HG03175 (cell line): ENCODE data around the gene PRKAR2B.
"Not testable (repeated sequence)": the region's sequence is repeated elsewhere in the genome, so short reads cannot be mapped to it uniquely, and the experiment has no call there.

Experiments
- ATAC-seq: cut with Tn5 transposase; IDR thresholded peaks from one replicate; pipeline ENCODE4 v1.9.1; 2021; ENCODE audit warnings: mild to moderate bottlenecking, moderate library complexity; ENCODE audit not compliant: unreplicated experiment

The PRKAR2B gene

DNA sequence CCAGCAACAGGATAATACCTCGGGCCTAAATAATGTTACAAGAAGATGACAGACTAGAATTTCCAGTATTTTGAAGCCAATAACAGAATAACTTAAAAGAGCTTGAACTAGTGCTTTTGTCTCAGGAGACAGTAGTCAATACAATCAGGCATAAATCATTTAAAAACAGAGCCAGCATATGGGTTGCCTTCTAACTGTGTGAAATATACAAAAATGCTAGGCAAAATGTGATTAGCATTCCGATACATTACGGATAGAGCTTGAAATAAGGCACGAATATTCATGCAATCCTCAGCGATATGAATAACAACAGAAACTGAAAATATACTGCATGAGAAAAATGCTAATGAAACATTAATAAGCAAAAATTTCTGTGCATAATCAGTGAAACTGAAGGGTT lies 18.3 kb upstream of the PRKAR2B start:
- no peak for ATAC-seq

DNA sequence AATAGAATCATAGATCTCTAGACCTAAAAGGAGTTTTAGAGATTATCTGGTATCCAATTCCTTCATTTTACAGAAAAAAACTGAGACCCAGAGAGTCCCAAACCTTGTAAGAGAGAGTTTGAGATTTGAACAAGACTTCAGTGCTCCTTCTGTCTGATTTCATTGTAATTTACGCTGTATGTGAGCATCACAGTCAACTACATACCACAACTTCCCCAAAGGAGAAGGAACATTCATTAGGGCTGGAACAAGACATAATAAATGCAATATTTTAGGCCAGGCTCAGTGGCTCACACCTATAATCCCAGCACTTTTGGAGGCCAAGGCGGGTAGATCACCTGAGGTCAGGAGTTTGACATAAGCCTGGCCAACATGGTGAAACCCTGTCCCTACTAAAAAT lies 17.3 kb upstream of the PRKAR2B start:
- ATAC-seq: no peak

DNA sequence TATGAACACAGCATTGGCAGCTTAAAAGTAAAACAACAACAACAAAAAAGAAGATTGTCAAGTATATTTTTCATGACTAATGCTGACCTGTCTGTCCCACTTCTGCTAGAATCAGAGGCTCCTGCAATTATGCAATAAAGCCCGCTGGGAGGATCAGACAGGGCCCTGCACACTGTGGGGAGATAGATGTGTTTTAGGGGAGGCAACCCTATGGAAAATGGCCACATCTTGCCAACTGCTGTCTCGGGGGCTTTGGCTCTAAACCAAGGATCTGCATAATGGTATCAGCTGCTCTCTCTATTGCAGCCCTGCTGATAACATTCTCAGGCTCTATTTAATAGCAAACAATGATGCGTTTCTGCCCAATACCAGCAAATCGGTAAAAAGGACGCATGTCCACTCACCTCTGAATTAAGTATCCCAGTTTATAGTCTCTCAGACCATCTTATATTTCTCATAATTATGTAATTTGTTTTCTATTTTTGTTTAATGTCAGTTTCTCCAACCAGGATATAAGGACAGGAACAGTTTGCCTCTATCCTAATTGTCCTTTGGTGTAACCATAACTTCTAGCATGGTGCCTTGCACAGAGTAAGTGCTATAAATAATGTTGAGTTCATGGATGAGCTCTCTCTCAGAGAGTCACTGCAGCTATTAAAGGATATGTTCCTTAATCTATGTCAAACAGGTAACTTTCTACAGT lies 15.3 kb upstream of the PRKAR2B start:
- ATAC-seq: no peak

DNA sequence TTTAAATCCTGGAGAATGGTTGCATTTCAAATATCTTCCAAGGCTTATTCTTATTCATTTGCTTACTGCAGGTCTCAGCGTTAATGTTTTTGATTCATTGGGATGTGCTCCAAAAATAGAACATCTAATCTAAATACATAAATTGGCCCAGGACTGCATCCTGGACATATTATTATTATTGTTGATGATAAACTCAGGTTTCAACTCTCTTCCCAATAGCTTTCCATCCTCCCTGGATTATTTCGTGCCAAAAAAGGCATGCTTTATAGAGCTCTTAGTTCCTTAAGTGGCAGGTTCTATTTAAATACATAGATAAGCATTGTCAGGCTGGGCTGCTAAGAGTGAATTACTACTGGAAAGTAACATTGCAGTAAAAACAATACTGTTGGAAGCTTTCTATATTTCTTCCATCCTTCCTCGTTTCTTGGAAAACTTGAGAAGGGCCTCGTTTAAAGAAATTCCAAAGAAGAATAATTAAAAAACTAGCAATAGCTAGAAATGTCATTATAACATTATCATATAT lies 14.7 kb upstream of the PRKAR2B start:
- no peak for ATAC-seq

DNA sequence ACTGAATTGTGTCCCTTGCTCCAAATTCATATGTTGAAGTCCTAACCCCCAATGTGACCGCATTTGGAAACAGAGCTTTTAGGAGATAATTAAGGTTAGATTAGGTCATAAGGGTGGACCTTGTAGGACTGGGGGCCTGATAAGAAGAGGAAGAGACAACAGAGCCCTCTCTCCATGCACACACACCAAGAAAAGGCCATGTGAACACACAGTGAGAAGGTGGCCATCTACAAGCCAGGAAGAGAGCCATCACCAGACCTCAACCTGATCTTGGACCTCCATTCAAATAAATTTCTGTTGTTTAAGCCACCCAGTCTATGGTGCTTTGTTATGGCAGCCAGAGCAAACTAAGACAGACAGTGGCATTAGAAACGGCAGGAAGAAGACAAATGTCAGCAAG lies 12.5 kb upstream of the PRKAR2B start:
- no peak for ATAC-seq

DNA sequence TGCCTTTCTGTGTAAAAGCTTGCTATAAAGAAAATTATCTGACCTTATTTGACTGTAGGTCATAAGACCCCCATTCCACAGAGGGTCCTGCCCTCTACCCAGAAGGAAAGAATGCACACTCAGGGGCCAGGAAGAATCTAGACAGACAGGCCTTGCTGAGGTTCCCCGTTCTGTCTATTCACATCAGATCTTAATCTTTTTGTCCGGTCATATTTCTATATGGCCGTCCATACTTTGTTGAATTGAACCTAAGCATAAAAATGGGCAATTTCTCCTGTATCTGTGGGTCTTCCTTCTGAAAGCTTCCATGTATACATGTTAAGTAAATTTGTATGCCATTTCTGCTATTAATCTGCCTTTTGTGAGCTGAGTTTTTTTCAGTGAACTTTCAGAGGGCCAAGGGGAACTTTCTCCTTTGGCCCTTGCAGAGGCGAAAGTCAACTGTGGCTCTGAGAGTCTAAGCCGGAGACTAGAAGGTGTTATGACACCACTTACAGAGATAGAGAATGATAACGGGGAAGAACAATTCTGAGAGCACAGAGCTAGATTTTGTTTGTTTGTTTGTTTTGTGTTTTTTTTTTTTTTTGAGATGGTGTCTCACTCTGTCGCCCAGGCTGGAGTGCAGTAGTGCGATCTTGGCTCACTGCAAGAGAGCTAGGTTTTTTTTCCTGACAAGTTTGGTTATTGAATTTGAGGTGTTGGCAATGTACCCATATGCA lies 11.6 kb upstream of the PRKAR2B start:
- ATAC-seq: no peak

DNA sequence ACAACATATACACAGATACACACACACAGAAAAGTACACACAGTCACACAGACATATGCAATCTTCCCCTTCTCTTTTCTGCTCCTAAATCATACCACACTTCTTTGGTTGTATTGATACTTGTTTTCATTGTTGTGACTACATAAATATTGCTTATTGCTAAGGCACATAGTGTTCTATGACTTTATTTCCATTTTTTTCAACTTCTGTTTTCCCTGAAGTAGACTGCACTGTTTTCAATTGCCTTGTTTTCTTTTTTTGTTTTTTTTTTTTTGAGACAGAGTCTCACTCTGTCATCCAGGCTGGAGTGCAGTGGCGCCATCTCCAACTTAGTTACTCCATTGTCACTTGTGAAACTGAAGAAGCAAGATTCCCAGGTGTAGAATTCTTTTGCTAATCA lies 10.0 kb upstream of the PRKAR2B start:
- ATAC-seq: no peak

DNA sequence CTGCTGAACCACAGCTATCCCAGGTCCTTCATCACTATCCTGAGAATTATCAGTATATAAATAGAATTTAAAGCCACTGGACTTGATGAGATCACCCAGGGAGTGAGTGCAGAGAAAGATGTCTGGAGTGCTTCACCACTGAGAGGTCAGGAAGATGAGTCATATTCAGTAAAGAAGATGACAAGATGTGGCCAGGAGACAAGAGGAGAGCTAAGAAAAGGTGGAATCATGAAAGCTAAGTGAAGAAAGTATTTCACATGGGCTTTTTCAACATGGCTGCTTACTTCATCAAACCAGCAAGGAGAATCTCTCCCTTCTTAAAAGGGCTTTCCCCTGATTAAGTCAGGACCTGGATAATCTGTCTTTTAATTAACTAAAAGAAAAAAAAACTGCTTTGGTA lies 9.1 kb upstream of the PRKAR2B start:
- ATAC-seq: no peak

DNA sequence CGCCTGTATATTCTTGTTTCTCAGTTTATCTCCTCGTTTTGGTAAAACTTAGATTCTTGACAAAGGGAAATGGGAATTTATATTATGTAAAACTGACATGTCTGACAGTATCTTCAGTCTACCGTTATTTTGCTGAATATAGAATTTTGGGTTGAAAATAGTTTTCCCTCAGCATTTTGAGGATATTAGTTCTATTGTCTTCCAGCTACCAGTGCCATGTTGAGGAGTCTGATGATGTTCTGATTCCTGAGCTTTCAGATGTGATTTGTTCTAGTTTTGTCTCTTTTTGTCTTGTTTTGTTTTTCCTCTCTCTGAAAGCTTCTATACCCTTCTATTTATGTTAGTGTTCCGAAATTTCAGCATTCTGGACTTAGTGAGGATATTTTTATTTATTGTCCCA lies 8.0 kb upstream of the PRKAR2B start:
- ATAC-seq: no peak

DNA sequence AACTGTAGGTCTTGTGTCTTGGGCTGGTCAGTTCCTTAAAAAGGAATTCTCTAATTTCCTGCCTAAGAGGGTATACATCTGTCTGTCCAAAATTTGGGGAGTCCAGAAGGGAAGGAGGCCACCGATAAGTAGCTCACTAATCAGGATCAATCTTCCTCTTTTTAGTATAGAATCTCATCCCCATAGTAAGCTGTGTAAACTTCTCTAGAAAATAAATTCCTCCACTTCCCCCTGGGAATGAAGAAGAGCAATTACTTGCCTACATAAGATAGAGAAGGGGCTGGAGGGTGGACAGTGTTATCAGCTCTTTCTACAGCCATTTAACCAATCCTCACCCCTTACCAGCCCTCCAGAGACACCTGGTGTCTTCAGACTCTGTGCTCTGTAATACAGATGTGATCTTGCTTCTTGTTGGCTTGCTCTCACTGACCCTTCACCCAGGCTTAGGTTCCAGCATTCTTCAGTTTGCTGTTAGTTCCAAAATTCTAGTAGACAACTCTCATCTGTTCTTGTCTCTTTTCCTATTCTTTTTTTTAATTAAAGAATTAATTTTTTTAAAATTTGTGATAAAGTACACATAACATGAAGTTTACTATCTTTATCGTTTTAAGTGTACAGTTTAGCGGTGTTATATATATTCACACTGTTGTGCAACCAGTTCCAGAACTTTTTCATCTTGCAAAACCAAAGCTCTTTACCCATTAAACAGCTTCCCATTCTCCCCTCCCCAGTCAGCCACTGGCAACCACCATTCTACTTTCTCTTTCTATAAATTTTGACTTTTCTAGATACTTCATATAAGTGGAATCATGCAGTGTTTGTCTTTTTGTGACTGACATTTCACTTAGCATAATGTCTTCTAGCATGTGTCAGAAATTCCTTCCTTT lies 6.5 kb upstream of the PRKAR2B start:
- ATAC-seq: no peak

DNA sequence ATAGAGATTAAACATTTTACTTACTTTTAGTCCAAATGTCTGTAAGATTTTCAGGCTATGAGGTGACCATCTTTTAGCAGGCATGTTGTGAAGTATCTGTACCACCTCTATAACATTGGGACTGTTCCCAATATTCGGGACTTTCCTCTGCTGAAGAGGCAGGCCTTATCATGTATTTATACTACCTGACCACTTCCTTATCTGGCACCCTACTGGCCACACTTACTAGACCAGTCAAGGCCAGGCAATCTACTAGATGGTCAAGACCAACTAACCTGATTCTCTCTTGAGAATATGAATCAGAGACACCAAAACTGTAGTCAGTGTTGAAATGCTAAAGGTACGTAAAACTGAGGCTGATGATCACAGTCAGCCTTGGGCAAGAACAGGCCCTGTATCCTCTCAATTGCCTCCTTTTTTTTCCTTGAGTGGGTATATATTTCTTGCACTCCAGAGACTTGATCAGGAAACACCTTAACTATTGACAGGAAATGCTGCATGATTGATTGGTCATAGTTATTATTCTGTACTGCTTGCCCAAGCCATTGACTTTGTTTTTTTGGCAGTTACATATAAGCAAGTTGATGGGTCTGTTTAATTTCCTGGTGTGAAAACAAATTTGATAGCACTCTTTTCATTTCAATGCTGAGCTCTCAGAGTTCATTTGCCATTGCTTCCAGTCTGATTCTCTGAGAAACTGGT lies 5.2 kb upstream of the PRKAR2B start:
- no peak for ATAC-seq

DNA sequence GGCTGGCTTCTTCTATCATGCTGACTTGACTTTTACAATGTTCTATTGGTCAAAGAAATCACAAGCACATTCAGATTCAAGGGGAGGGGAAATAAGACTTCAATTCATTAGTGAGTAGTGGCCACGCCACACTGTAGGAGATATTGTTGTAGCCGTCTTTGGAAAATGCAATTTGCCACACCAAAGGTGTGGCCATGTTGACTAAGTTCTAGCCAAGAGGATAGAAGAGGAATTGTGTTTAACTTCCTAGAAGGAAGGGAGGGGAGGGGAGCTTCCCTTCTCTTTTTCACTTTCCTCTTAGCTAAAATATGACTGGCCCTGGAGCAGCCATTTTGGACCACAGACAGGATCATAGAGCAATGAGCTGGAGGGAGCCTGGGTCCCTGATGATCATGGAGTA lies 3.4 kb upstream of the PRKAR2B start:
- no peak for ATAC-seq

DNA sequence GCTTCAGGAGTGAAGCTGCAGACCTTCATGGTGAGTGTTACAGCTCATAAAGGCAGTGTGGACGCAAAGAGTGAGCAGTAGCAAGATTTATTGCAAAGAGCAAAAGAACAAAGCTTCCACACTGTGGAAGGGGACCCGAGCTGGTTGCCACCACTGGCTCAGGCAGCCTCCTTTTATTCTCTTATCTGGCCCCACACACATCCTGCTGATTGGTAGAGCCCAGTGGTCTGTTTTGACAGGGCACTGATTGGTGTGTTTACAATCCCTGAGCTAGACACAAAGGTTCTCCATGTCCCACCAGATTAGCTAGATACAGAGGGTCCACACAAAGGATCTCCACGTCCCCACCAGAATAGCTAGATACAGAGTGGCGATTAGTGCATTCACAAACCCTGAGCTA lies 2.7 kb upstream of the PRKAR2B start:
- not testable (repeated sequence) for ATAC-seq

DNA sequence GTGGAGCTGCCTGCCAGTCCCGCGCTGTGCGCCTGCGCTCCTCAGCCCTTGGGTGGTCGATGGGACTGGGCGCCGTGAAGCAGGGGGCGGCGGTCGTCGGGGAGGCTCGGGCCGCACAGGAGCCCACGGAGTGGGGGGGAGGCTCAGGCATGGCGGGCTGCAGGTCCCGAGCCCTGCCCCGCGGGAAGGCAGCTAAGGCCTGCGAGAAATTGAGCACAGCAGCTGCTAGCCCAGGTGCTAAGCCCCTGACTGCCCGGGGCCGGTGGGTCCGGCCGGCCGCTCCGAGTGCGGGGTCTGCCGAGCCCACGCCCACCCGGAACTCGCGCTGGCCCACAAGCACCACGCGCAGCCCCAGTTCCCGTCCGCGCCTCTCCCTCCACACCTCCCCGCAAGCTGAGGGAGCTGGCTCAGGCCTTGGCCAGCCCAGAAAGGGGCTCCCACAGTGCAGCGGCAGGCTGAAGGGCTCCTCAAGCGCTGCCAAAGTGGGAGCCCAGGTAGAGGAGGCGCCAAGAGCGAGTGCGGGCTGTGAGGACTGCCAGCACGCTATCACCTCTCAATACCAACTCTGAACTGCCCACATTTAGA lies 2.1 kb upstream of the PRKAR2B start:
- not testable (repeated sequence) for ATAC-seq

DNA sequence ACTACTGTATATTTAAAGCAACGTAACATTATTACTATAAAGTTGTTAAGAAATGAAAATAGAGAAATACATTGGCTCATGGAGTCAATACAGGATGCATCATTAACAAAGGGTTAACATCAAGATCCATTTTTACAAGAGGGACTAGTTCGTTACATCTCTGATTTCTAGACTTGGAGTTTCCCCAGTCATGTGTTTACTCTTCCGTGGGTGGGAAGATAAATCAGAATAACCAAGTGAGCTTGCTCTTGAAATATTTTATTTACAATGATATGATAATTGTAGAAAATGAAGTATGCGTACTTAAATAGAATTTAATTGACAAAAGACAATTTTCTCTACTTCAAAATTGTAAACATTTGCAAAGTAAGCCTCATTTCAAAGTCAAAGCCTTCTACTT lies 1.0 kb upstream of the PRKAR2B start:
- no peak for ATAC-seq

DNA sequence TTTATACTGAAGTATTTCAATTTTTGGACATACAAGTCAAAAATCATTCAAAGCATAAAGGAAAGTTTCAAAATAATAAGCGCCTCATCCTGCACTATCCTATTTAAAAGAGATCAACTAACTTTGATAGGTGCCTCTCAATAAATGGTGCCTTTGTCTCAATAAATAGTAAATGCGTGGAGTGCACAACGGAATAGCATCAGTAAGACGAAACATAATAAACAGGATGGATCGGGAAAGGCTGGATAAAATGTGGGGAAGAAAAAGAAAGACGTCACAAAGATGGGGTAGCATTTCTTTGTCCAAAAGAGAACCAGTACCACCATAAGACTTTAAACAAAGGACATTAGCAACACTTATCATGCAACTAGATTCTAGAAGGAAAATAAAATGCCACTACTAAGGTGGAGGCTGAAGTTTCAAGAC lies 571 bp upstream of the PRKAR2B start:
- no peak for ATAC-seq

DNA sequence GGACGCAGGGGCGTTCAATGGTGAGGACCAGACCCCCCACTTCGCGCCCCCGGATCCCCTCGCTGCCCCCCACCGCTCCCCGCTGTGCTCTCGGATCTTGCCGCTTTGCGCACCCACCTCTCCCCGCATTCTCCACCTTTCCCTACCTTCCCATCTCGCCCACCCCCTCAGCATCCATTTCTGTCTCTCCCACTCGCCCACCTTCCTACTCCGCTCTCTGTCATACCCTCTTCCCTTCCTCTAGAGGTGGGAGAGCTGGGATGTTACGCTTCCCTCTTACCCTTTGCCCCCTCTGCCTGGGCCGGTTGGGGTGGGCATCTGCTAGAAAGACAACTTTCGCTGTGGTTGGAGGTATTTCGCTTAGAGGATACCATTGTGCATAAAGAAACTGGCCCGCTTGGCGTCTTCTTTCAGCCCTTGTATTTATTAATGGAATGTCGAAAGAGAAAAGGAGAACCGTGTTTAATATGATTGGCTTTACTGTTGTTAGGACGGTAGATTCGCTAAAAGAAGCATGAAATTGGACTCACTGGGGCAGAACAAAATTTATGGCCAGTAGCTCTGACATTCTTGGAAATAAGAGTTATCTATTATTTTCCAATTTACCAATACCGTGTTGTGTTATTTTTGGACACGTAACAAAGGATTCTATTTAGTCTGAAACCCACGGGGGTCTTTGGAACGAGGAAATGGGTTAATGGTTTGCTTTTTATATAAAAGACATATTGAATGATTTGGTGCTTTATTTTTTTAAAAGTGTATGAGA lies 873 bp downstream of the PRKAR2B start:
- no peak for ATAC-seq

DNA sequence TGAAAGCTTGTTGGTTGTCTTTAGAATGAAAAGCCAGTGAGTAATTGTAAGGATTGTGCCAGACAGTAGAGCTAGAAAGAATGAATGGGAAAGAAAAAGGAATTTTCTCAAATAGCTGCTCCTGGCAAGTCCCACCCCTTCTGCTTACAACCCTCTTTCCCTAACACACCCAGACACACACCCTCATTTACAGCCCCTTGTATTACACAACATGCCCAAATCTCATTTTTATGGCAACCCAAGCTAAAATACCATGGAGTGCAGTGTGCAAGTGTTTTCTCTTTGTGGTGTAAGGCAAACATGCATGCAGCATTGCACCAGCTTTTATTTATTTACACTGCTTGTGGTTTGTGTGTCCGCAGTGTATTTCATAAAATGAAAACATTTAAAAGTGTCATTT lies 1.5 kb downstream of the PRKAR2B start:
- ATAC-seq: no peak

DNA sequence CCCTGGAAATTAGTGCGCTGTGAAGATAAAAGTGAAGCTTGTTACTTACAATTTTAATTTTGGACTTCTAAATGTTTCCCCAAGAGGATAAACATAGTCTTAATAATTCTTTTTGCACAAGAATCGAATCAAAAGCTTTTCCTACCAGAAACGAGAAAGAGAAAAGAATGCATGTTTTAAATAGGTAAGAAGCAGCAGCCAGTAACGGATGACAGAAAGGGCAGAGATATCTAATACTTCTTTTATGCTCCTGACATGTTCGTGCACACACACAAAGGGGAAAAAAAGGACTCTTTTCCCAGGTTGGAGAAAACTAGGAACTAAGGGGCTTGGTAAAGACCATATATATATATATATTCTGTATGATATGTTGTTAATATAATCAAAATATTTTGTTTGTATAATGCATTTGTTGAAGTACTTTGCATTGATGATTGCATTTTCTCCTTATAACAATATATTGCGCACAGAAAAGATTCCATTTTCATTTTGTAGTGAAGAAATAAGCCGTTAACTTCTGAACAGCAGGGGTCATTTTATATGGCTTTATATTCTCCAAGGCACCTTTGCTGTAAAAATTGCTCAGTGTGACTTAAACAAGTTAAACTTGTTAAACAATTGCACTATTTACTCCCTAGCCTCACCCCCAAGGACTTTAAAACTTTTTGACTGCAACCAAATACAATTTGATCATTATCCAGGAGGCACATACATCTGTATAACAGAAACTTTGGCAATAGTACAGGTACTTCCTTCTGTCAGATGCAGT lies 2.2 kb downstream of the PRKAR2B start:
- ATAC-seq: no peak
